ENCODE data around the gene CYSLTR2.
"Not testable (repeated sequence)": the region's sequence is repeated elsewhere in the genome, so short reads cannot be mapped to it uniquely, and the experiment has no call there.

Gene CYSLTR2

GRCh38 chr13:48696676-48697075 is 42.9 kb downstream of the CYSLTR2 start:
- DNase-seq: not testable (repeated sequence)

- DNase-seq: no peak
Observed at GRCh38 chr13:48707405-48707804, 53.7 kb downstream of the CYSLTR2 start.

- DNase-seq: no peak
Observed at GRCh38 chr13:48708764-48709163, 55.0 kb downstream of the CYSLTR2 start.

GRCh38 chr13:48709213-48709612 is 55.5 kb downstream of the CYSLTR2 start:
- no peak for DNase-seq

GRCh38 chr13:48710160-48710559 is 56.4 kb downstream of the CYSLTR2 start:
- DNase-seq: no peak

GRCh38 chr13:48712141-48712540 is 58.4 kb downstream of the CYSLTR2 start:
- DNase-seq: no peak

GRCh38 chr13:48715977-48716376 is 62.2 kb downstream of the CYSLTR2 start:
- DNase-seq: no peak

- DNase-seq: no peak
Observed at GRCh38 chr13:48720621-48721020, 66.9 kb downstream of the CYSLTR2 start.

- no peak for DNase-seq
Observed at GRCh38 chr13:48723168-48723567, 69.4 kb downstream of the CYSLTR2 start.

- DNase-seq: no peak
Observed at GRCh38 chr13:48725271-48725670, 71.5 kb downstream of the CYSLTR2 start.

- DNase-seq: no peak
Observed at GRCh38 chr13:48726711-48727110, 73.0 kb downstream of the CYSLTR2 start.

GRCh38 chr13:48727241-48728011 is 73.7 kb downstream of the CYSLTR2 start:
- DNase-seq: peak; percentile 44

GRCh38 chr13:48728226-48728625 is 74.5 kb downstream of the CYSLTR2 start:
- DNase-seq: no peak

- no peak for DNase-seq
Observed at GRCh38 chr13:48728876-48729275, 75.1 kb downstream of the CYSLTR2 start.

- DNase-seq: no peak
Observed at GRCh38 chr13:48729856-48730255, 76.1 kb downstream of the CYSLTR2 start.

GRCh38 chr13:48731001-48731658 is 77.4 kb downstream of the CYSLTR2 start:
- peak; percentile 50 for DNase-seq

GRCh38 chr13:48731957-48732569 is 78.3 kb downstream of the CYSLTR2 start:
- no peak for DNase-seq

- DNase-seq: no peak
Observed at GRCh38 chr13:48733739-48734335, 80.1 kb downstream of the CYSLTR2 start.

- DNase-seq: no peak
Observed at GRCh38 chr13:48735571-48735970, 81.8 kb downstream of the CYSLTR2 start.

GRCh38 chr13:48737689-48738088 is 84.0 kb downstream of the CYSLTR2 start:
- no peak for DNase-seq

GRCh38 chr13:48738311-48738710 is 84.6 kb downstream of the CYSLTR2 start:
- DNase-seq: no peak

- DNase-seq: no peak
Observed at GRCh38 chr13:48739386-48739964, 85.7 kb downstream of the CYSLTR2 start.

GRCh38 chr13:48741377-48741776 is 87.6 kb downstream of the CYSLTR2 start:
- no peak for DNase-seq

All from fibroblast of skin of right quadriceps (primary cell).